HCT116 (cell line): Measurements from ENCODE around the gene UQCC5. TPM values are rescaled to one million over a fixed set of nuclear protein-coding genes. Genes with fewer than 3 reads are reported as not detected.

Experiments
- ATAC-seq: fragments of 200-7000 bp; cut with Tn5 transposase; 2 replicates; pipeline ENCODE4 v1.9.1; 2020; ENCODE audit warnings: mild to moderate bottlenecking, moderate library complexity
- BruUV-seq: library from RNA; stranded (reverse); fragments of 400-500 nt; replicated peaks from 2 replicates; lab custom pipeline; 2021; lab: Mats Ljungman, UMichigan
- CTCF ChIA-PET: fragments of 300-600 bp; sonication (Branson Sonifier 250); formaldehyde crosslinking; loops from one replicate; lab custom pipeline; 2021; ENCODE audit warnings: antibody characterized with exemption; lab: Charles Lee
- POLR2A ChIA-PET: fragments of 300-600, 350-600 bp; sonication (Branson Sonifier 250); formaldehyde crosslinking; loops from one replicate; lab custom pipeline; 2021; ENCODE audit warnings: antibody characterized with exemption; lab: Charles Lee
- RAD21 ChIA-PET, 2 experiments: fragments of 300-600 bp; sonication (Branson Sonifier 250); formaldehyde crosslinking; loops; one replicate each; lab custom pipeline; 2023; ENCODE audit warnings: low total read pairs in 2 of 2; ENCODE audit not compliant: uncharacterized antibody in 2 of 2, unreplicated experiment in 2 of 2, low non-redundant PET in 1 of 2; lab: Charles Lee
- DNase-seq: peaks from one replicate; pipeline ENCODE4 v3.0.0-alpha.2; 2010; ENCODE audit warnings: low read depth, low spot score
- H2AFZ ChIP-seq: fragments of 200-600 bp; shearing (Covaris generic), sonication (generic); 2 replicates; pipeline ENCODE4 v1.6.1; 2017; ENCODE audit warnings: low read depth, mixed run types, mixed read lengths, antibody characterized with exemption, low read length; ENCODE audit not compliant: poor library complexity, severe bottlenecking
- H3K27ac ChIP-seq: 2 replicates; pipeline ENCODE4 v1.5.1; 2012; ENCODE audit warnings: low read depth, low read length
- H3K27me3 ChIP-seq: fragments of 200-600 bp; sonication (generic); 2 replicates; pipeline ENCODE4 v1.6.1; 2016; ENCODE audit warnings: mixed run types, low read length, mixed read lengths; ENCODE audit not compliant: insufficient read depth
- H3K36me3 ChIP-seq, 2 experiments: fragments of 200-500 bp in 1 of 2; fragments of 200-600 bp in 1 of 2; sonication (Bioruptor generic) in 1 of 2; sonication (generic) in 1 of 2; 2 replicates each; pipeline versions ENCODE4 v1.5.1 to v1.6.1; 2014 to 2016; ENCODE audit warnings: low read length in 2 of 2, inconsistent platforms in 1 of 2, mixed read lengths in 1 of 2, mixed run types in 1 of 2; ENCODE audit not compliant: insufficient read depth in 2 of 2, control insufficient read depth in 1 of 2
- H3K4me1 ChIP-seq, 2 experiments: fragments of 200-600 bp in 1 of 2; sonication (generic) in 1 of 2; 2 replicates each; pipeline versions ENCODE4 v1.5.1 to v1.6.1; 2012 to 2017; ENCODE audit warnings: low read length in 2 of 2, inconsistent platforms in 1 of 2, mild to moderate bottlenecking in 1 of 2, mixed read lengths in 1 of 2, mixed run types in 1 of 2, moderate library complexity in 1 of 2; ENCODE audit not compliant: insufficient read depth in 2 of 2, control insufficient read depth in 1 of 2
- H3K4me2 ChIP-seq: fragments of 200-600 bp; sonication (generic); 2 replicates; pipeline ENCODE4 v1.6.1; 2017; ENCODE audit warnings: mixed run types, low read length, mixed read lengths
- H3K4me3 ChIP-seq, 2 experiments: fragments of 200-600 bp in 1 of 2; sonication (generic) in 1 of 2; replicated peaks in 1 of 2; 2 replicates each; pipeline ENCODE4 v1.5.1; 2011 to 2016; ENCODE audit warnings: low read length in 2 of 2, control low read depth in 1 of 2, low read depth in 1 of 2, mild to moderate bottlenecking in 1 of 2, mixed read lengths in 1 of 2, mixed run types in 1 of 2
- H3K79me2 ChIP-seq: fragments of 200-600 bp; sonication (generic); 2 replicates; pipeline ENCODE4 v1.6.1; 2017; ENCODE audit warnings: mild to moderate bottlenecking, mixed run types, low read length, moderate library complexity, mixed read lengths; ENCODE audit not compliant: insufficient read depth
- H3K9ac ChIP-seq: fragments of 200-600 bp; sonication (generic); 2 replicates; pipeline ENCODE4 v1.6.1; 2016; ENCODE audit warnings: low read length, mixed read lengths
- H3K9me2 ChIP-seq: fragments of 200-600 bp; sonication (generic), shearing (Covaris generic); 2 replicates; pipeline ENCODE4 v1.6.1; 2017; ENCODE audit warnings: mixed run types, mild to moderate bottlenecking, moderate library complexity; ENCODE audit not compliant: insufficient read depth
- H3K9me3 ChIP-seq, 2 experiments: fragments of 200-500 bp in 1 of 2; fragments of 200-600 bp in 1 of 2; sonication (Bioruptor generic) in 1 of 2; sonication (generic) in 1 of 2; 2 replicates each; pipeline ENCODE4 v1.6.1; 2014 to 2017; ENCODE audit warnings: low read length in 2 of 2, mixed read lengths in 2 of 2, inconsistent platforms in 1 of 2, low read depth in 1 of 2, mild to moderate bottlenecking in 1 of 2, mixed run types in 1 of 2, moderate library complexity in 1 of 2; ENCODE audit not compliant: control insufficient read depth in 1 of 2, insufficient read depth in 1 of 2
- H4K20me1 ChIP-seq: fragments of 200-600 bp; sonication (generic), shearing (Covaris generic); 2 replicates; pipeline ENCODE4 v1.6.1; 2017; ENCODE audit warnings: mixed run types, mild to moderate bottlenecking, moderate library complexity; ENCODE audit not compliant: insufficient read depth
- CEBPB ChIP-seq: IDR thresholded peaks from 2 replicates; pipeline ENCODE4 v1.6.1; 2012; ENCODE audit warnings: low read depth
- FOSL1 ChIP-seq: IDR thresholded peaks from 2 replicates; pipeline ENCODE4 v1.6.1; 2012; ENCODE audit warnings: low read depth
- JUND ChIP-seq: IDR thresholded peaks from 2 replicates; pipeline ENCODE4 v1.6.1; 2012
- SIN3A ChIP-seq: IDR thresholded peaks from 2 replicates; pipeline ENCODE4 v1.6.1; 2012; ENCODE audit warnings: low read depth
- ZBTB33 ChIP-seq: IDR thresholded peaks from 2 replicates; pipeline ENCODE4 v1.6.1; 2011; ENCODE audit warnings: mild to moderate bottlenecking, low read length, moderate library complexity; ENCODE audit not compliant: insufficient replicate concordance; ENCODE audit errors: extremely low read depth
- intact Hi-C: fragments of 100-400 bp; cut with micrococcal nuclease; formaldehyde crosslinking; loops from 2 replicates; pipeline ENCODE4 v1.10.0; 2022
- total RNA-seq: library from RNA; stranded (reverse); gene quantifications from one replicate; pipeline ENCODE4 v1.2.1, GENCODE V29; 2021; ENCODE audit not compliant: unreplicated experiment
- TF ChIP-seq, protein P1 (sequence below): IDR thresholded peaks from 2 replicates; pipeline ENCODE4 v1.6.1; 2012; ENCODE audit warnings: low read depth
- TF ChIP-seq, protein P2 (sequence below): IDR thresholded peaks from 2 replicates; pipeline ENCODE4 v1.6.1; 2012

Gene UQCC5
- total RNA-seq, 1 experiment from 2014 or later, result 14.1 TPM

GRCh38 chr3:52494886-52495495 is 41.4 kb upstream of the UQCC5 start, which contains the start of gene STAB1:
Gene STAB1 (plus strand): TSS chr3:52495338. CDS start chr3:52495414, 76 bp downstream.
- H3K4me3 ChIP-seq, result no peak within 1 kb of the TSS
- no peak within 1 kb of the TSS for H3K27ac ChIP-seq
- no peak within 1 kb of the TSS for H2AFZ ChIP-seq
- ATAC-seq (no peak), DNase-seq (no peak)
- H3K36me3 ChIP-seq, result peaks cover 0 to 19% of the 10 kb centered on the region in 2 experiments; a peak in 2 of 4 replicates
- no peak for TF ChIP-seq SIN3A
- no peak for TF ChIP-seq FOSL1
- TF ChIP-seq ZBTB33, result no peak
- TF ChIP-seq, protein P1, sequence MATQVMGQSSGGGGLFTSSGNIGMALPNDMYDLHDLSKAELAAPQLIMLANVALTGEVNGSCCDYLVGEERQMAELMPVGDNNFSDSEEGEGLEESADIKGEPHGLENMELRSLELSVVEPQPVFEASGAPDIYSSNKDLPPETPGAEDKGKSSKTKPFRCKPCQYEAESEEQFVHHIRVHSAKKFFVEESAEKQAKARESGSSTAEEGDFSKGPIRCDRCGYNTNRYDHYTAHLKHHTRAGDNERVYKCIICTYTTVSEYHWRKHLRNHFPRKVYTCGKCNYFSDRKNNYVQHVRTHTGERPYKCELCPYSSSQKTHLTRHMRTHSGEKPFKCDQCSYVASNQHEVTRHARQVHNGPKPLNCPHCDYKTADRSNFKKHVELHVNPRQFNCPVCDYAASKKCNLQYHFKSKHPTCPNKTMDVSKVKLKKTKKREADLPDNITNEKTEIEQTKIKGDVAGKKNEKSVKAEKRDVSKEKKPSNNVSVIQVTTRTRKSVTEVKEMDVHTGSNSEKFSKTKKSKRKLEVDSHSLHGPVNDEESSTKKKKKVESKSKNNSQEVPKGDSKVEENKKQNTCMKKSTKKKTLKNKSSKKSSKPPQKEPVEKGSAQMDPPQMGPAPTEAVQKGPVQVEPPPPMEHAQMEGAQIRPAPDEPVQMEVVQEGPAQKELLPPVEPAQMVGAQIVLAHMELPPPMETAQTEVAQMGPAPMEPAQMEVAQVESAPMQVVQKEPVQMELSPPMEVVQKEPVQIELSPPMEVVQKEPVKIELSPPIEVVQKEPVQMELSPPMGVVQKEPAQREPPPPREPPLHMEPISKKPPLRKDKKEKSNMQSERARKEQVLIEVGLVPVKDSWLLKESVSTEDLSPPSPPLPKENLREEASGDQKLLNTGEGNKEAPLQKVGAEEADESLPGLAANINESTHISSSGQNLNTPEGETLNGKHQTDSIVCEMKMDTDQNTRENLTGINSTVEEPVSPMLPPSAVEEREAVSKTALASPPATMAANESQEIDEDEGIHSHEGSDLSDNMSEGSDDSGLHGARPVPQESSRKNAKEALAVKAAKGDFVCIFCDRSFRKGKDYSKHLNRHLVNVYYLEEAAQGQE, result no peak
- TF ChIP-seq CEBPB, result no peak
- TF ChIP-seq, protein P2, sequence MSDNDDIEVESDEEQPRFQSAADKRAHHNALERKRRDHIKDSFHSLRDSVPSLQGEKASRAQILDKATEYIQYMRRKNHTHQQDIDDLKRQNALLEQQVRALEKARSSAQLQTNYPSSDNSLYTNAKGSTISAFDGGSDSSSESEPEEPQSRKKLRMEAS, result no peak
- TF ChIP-seq JUND, result no peak
- TF ChIP-seq, all 23 proteins: peak for 0
- ChIA-PET POLR2A (interaction anchor here (0.6 kb wide), 1 partner anchor 750 kb away, joined by 3 read pairs; no protein-coding TSS in a partner anchor), RAD21 (no interaction called here), CTCF (no interaction called here)
- intact Hi-C loops, result no loop called here
- Histone ChIP-seq H3K9me3 (no peaks in the 10 kb centered on the region), H4K20me1 (no peaks in the 10 kb centered on the region), H3K9me2 (no peaks in the 10 kb centered on the region), H3K4me2 (no peak within 1 kb of the TSS), H3K9ac (no peak within 1 kb of the TSS), H3K79me2 (no peaks in the 10 kb centered on the region), H3K27me3 (no peaks in the 10 kb centered on the region), H3K4me1 (no peaks in the 10 kb centered on the region)
- BruUV-seq, result no TSS peak
